RCC 7860 (cell line): Measurements from ENCODE around the gene KIF5A.
A peak's percentile ranks its signal among the peaks of the same experiment; 100 is the strongest.
"Not testable (repeated sequence)": the region's sequence is repeated elsewhere in the genome, so short reads cannot be mapped to it uniquely, and the experiment has no call there.

Source experiments
- DNase-seq: peaks from one replicate; pipeline ENCODE4 v3.0.0-alpha.2; 2015; ENCODE audit warnings: low spot score
- FAIRE-seq: peaks from 2 replicates; lab custom pipeline; 2012; peaks lifted over from hg19 to GRCh38; lab: Jason Lieb, UNC

Gene KIF5A

DNA sequence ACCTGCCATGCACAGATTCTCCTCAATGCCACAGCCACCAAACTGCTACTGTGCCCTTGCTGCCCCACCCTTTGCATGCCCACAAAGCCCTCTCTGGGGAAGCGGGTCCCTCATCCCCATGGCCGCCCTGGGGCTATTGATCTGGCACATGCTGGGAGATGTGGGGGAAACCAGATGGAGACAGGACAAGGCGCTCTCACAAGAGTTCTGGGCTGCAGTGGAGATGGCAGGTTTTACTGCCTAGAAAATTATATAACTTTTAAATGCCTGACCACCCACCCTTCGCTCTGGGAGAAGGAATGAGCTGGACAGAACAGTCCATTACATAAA, 30.6 kb downstream of the KIF5A start:
- FAIRE-seq = no peak

GRCh38 chr12:57581802-57582201, 32.0 kb downstream of the KIF5A start:
- FAIRE-seq = no peak
- no peak for DNase-seq

More for the DNA sequence above, 30.6 kb downstream of the KIF5A start:
- no peak for DNase-seq

GRCh38 chr12:57582440-57582839, 32.6 kb downstream of the KIF5A start:
- no peak for FAIRE-seq
- no peak for DNase-seq

GRCh38 chr12:57583008-57583831, 33.4 kb downstream of the KIF5A start:
- DNase-seq = peak; percentile 55
- FAIRE-seq = no peak

- FAIRE-seq (no peak), DNase-seq (no peak)
Measured at GRCh38 chr12:57584050-57584449, 34.2 kb downstream of the KIF5A start.

GRCh38 chr12:57584690-57585089, 34.8 kb downstream of the KIF5A start:
- FAIRE-seq (no peak), DNase-seq (no peak)

DNA sequence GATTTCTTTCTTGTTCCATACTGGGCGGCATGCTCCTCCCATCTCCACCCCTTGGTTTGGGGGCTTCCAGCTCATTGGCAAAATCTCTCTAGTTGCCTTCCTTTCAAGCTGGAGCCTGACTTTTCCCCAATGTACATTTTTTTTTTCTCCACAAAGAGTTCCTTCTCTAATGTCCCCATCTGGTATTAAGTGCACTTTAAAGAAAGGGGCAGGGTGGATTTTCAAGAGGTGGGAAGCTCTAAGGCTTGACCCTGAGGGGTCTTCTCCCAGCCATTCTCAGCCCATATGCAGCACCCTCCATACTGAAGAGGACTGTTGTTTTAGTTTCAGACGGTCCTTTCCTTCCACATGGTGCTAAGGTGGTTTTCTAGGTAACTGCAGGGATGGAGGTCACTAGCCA, 35.3 kb downstream of the KIF5A start:
- FAIRE-seq (no peak), DNase-seq (no peak)

DNA sequence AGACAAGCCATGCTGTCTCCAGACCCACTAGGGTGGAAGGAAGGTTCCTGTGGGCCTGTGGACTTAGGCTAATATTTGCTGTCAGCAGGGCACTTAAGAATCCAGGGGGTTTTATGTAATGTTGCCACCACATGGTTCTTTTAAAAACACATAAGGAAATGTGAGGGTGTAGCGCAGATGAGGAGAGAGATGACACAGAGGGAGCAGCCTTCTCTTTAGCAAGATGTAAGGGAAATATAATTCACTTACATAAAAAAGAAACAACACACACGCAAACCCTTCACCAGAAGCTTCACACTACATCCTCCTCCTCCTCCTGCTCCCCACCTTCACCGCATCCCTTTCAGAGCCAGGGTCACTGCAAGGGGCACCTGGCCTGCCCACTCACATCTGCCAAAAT, 36.3 kb downstream of the KIF5A start:
- DNase-seq (no peak), FAIRE-seq (no peak)

DNA sequence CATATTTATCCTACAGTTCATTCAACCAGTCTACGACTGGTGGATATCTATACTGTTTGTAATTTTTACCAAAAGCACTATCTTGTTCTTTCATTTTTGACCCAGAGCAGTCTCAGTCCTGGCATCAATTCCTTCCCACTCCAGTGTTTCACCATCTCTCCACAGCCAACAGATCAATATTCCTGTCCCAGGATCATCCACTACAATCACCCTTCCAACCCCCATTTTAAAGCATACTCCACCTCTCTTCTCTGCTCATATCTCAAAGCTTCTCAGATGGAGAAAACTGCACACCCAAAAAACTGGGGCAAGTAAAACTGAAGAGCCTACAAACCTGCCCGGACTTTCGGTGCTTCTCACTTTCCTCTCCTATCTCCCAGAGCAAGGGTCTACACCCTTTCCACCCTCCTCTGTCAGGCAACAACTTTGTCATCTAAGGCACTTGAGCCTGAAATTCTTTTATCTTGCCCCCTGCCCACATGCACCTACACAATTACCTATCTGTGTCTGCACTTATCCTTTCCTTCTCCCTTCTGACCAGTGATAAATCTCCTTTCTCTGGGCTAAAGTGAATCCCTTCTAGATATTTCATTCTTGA, 37.1 kb downstream of the KIF5A start:
- no peak for FAIRE-seq
- no peak for DNase-seq

DNA sequence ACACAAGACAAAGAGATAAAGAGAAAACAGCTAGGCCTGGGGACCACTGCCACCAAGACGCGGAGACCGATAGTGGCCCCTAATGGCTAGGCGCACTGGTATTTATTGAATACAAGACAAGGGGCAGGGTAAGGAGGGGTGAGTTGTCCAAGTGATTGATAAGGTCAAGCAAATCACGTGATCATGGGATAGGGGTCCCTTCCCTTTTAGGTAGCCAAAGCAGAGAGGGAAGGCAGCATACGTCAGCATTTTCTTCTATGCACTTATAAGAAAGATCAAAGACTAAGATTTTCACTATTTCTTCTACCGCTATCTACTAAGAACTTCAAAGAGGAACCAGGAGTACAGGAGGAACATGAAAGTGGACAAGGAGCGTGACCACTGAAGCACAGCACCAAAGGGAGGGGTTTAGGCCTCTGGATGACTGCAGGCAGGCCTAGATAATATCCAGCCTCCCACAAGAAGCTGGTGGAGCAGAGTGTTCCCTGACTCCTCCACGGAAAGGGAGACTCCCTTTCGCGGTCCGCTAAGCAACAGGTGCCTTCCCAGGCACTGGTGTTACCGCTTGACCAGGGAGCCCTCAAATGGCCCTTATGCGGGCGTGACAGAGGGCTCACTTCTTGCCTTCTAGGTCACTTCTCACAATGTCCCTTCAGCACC, 39.2 kb downstream of the KIF5A start:
- not testable (repeated sequence) for DNase-seq, FAIRE-seq

GRCh38 chr12:57590479-57590863, 40.6 kb downstream of the KIF5A start:
- no peak for FAIRE-seq
- DNase-seq = no peak

DNA sequence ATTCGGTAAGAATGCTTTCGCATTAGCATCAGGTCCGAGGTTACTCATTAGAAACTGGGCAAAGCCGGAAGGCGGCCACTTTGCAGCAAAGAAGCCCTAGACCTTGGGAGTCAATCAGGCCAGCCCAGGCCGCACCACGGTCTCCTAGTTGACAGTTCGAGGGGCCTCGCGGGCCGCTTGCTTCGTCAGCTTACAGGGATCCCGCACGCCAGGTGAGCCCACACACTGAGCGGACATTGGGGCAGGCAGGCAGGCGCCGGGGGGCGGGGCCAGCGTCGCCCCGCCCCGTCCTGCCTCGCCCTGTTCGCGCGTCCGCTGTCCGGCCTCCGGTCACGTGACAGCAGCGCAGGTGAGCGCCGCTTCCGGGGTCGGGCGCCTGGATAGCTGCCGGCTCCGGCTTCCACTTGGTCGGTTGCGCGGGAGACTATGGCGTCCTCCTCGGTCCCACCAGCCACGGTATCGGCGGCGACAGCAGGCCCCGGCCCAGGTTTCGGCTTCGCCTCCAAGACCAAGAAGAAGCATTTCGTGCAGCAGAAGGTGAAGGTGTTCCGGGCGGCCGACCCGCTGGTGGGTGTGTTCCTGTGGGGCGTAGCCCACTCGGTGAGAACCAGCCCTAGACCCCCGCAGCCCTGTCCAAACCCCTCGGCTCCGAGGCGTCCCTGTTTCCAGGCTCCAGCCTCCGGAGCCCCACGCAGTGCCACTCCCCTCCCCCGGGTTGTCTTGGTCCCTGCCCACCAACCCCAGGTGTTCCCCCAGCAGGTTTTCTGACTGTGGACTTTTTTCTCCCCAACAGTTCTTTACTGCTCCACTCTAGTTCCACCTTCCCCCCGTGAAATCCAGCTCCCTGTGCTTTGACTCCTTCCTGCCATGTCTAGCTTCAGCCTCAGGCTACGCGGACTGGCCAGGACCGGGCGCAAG, 41.3 kb downstream of the KIF5A start, which contains the start of gene PIP4K2C:
TSS of gene PIP4K2C (plus strand) at position 329 of the 918 bp plus-strand sequence. CDS start at position 427, 98 bp downstream.
- DNase-seq = peak; percentile 57
- FAIRE-seq = no peak

DNA sequence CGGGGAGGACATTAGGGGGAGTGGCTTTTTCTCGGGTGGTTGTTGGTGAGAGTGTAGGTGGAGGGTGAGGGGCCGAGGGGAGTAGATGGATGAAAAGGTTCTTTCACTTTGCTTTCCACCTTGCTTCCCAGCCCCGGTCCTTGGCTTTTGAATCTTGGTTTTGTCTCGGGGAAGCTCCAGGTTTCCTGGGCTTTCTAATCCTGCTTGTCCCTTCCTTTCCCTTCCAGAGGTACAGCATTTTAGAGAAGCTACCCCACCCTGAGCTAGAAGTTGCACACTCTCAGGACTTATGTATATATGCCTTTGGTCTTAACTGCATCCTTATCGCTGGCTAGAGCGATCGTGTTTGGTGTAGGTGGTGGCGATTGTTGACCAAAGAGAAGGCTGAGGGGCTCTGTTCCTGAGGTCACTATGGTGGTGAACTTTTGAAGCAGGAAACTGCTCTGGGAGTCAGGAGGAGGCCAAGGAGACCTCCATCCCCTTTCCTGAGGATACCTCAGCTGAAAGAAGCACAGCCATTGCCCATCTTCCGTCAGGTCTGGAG, 42.0 kb downstream of the KIF5A start:
- no peak for FAIRE-seq

GRCh38 chr12:57592551-57593165, 42.8 kb downstream of the KIF5A start:
- FAIRE-seq (no peak), DNase-seq (no peak)

More for the DNA sequence above, 42.0 kb downstream of the KIF5A start:
- no peak for DNase-seq

DNA sequence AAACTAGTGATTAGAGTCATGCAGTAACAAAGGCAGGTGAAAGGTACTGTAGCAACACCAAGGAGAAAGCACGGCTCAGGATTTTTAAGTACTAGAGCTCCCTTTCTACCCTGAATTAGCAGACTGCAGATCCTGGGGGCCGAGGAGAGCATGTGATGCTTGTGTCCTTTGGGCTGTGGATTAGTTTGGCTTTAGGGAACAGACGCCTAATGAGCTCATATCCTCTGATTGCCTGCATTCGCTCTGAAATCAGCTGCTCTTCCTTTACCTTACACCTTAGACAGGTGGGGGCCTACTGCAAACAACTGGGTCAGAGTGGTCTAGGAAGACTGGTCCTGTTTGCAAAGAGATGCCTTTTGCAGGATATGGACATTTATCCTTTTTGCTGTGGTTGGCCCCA, 43.3 kb downstream of the KIF5A start:
- FAIRE-seq (no peak), DNase-seq (no peak)

- FAIRE-seq = no peak
- no peak for DNase-seq
Measured at GRCh38 chr12:57600395-57600794, 50.6 kb downstream of the KIF5A start.

- DNase-seq (no peak), FAIRE-seq (no peak)
Measured at GRCh38 chr12:57602544-57602943, 52.7 kb downstream of the KIF5A start.

DNA sequence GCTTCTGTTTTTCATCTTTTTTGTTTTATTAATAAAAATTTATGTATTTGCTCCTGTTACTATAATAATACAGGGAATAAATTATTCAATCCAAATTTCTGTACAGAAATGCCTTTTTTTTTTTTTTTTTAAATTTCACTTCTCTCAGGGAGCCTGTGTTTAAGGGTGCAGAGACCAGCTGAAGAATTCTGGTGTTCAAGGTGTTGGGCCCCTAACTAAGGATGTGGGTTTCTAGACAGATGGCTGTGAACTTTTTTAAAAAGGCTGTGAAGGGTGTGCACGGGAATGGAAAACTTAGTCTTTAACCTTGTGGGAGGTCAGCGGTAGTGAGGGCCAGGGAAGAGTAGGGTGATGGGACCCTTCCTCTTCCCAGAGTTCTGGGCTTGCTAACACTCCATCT, 53.5 kb downstream of the KIF5A start:
- no peak for DNase-seq
- FAIRE-seq = no peak

DNA sequence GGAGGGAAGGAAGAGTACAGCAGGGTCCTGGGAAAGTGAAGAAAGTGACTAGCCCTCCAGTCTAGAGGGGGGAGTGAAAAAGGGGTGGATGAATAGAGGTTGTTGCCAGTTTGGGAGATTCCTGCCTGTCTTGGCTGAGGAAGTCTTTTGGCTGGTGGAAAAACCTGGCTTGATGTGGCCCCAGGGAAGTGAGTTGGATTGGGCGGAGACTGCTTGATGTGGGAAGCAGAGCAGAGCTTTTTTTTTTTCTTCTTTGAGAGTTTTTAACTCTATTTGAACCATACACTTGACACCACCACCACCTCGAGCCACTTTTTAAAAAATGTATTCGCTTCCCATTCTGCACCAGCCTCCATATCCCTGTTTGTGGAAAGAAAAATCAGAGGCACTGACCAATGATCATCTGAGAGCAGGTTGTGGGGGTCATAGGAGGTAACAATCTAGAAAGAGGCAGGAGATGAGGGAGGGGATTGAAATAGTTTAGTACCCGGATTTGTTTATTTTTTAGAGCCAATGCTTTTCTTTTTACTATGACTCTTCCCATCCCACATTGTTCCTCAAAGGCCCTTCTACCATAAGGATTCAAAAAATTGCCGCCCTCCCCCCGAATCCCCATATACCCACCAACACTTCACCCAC, 54.1 kb downstream of the KIF5A start:
- DNase-seq (no peak), FAIRE-seq (no peak)
